NCI-H526 (cell line): ENCODE data around the gene SLC15A4.

Experiments
- DNase-seq, 2 experiments: peaks; one replicate each; lab custom pipeline; 2025; lab: John Stamatoyannopoulos, UW

The SLC15A4 gene

GRCh38 chr12:128794661-128795529 is 28.9 kb downstream of the SLC15A4 start:
- no peak for DNase-seq

GRCh38 chr12:128793701-128794100 is 30.1 kb downstream of the SLC15A4 start:
- no peak for DNase-seq

DNA sequence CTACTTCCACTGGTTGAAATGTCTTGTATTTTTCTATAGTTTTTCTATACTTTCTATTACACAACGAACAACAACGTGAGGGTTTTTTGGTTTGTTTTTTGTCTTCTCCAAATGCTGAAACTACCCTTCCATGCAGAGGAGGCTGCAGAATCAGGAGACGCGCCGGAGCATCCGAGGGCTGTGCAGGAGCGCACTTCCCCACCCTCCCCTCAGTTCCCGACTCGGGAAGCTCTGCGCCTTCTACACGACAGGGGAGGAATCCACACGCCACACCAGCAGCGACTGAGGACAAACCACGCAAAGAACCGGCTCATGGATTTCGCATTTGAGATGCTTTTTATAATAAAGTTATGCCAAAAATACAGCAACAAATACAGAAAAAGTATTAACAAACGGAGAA is 30.9 kb downstream of the SLC15A4 start:
- DNase-seq, result no peak

DNA sequence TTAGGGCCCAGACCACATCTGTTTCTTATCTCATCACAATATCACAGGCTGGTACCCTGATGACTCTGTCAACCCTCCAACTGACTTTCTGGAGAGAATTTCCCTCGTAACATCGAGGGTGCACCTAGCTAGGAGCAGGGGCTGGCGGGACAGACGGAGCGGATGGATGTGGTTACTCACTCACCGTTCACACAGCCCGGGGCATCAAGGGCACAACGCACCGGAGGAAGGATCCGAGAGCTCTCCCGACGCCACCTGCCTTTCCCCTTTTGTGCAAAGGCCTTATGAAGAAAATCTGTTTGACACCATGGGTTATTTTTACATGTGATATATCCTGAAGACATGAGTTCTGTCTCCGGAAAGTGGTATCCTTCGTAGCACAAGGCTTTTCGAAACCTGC is 31.4 kb downstream of the SLC15A4 start:
- DNase-seq, result no peak

- no peak for DNase-seq
Observed at GRCh38 chr12:128791395-128792322, 32.1 kb downstream of the SLC15A4 start.

DNA sequence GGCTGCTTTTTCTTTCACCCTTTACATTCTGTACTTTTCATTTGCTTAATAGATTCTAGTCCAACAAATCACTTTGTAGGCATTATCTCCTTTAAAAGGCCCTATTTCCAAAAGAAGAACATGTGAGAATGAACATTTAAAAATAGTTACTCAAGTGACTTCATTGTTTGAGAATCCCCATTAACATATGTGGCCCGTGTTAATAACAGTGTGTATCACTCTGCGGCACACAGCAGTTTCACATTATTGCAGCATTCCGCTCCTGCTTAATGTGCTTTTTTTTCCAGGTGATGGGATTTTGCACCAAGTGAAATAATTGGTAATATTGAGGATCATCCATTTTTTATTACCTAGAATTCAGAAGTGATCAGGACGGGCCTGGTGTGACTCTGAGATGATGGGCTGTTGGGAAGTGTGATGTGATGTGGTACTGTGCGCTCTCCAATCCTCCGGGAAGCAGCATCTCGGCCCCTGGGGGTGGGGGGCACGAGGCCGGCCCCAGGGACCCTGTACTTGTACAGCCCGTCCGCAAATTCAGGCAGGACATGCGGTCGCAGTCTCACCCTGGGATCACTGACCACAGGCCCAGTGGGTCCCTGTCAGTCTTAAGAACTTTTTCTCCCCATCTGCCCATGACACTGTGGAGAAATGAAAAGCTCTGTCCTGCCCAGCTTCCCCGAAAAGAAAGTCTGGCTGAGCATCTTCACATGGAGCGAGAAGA is 32.9 kb downstream of the SLC15A4 start:
- no peak for DNase-seq

GRCh38 chr12:128790221-128790620 is 33.5 kb downstream of the SLC15A4 start:
- DNase-seq, result no peak

- no peak for DNase-seq
Observed at GRCh38 chr12:128789356-128789929, 34.3 kb downstream of the SLC15A4 start.

- no peak for DNase-seq
Observed at GRCh38 chr12:128787827-128788226, 35.9 kb downstream of the SLC15A4 start.

GRCh38 chr12:128786741-128787391 is 36.9 kb downstream of the SLC15A4 start:
- no peak for DNase-seq

- DNase-seq, result no peak
Observed at GRCh38 chr12:128784030-128784760, 39.6 kb downstream of the SLC15A4 start.

- no peak for DNase-seq
Observed at GRCh38 chr12:128783129-128783574, 40.6 kb downstream of the SLC15A4 start.

- DNase-seq, result no peak
Observed at GRCh38 chr12:128779901-128780300, 43.9 kb downstream of the SLC15A4 start.

GRCh38 chr12:128772249-128772648 is 51.5 kb downstream of the SLC15A4 start:
- no peak for DNase-seq

DNA sequence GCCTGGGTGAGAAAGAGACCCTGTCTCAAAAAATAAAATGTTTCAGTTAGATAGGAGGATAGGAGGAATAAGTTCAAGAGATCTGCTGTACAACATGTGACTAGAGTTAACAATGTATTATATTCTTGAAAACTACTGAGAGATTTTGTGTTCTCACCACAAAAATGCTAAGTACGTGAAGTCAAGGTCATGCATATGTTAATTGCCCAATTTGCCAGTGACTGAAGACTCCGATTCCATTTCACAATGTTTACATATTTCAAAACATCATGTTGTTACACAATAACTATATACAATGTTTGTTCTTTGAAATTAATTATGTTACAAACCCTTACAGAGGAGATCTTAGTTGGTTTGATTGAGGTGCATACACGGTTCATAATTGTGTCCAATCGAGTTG is 52.1 kb downstream of the SLC15A4 start:
- DNase-seq, result no peak

- DNase-seq, result no peak
Observed at GRCh38 chr12:128767518-128767917, 56.2 kb downstream of the SLC15A4 start.

DNA sequence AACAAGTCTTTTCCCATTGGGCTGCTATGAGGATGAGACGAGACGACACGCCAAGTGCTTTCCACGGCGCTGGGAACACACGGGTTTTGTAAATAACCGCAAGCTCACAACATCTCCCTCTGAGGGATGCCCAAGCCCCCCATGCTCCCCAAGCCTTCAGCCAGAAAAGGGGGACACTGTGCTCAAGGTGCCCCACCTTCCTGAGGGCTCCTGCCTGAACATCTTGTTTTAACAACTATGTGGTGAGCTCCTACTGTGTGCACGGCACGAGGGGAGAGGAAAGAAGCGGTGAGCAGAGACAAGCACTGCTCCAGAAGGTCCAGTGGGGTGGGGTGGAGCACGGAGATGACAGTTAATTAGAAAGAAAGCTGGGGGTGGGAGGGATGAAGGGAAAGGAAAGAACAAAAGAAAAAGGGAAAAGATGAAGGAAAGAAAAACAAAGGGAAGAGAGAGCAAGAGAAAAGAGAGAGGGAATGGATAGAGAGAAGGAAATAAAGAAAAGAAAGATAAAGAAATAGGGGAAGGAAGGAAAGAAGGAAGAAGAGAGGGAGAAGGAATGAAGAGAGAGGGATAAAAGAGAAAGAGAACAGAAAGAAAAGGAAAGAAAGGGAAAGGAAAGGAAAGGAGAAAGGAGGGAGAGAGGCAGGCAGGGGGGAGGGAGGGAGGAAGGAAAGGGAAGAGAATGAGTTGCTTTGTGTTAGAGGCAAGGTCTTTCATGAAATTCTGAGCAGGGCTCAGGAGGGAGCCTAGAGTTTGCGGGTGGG is 56.8 kb downstream of the SLC15A4 start:
- no peak for DNase-seq

DNA sequence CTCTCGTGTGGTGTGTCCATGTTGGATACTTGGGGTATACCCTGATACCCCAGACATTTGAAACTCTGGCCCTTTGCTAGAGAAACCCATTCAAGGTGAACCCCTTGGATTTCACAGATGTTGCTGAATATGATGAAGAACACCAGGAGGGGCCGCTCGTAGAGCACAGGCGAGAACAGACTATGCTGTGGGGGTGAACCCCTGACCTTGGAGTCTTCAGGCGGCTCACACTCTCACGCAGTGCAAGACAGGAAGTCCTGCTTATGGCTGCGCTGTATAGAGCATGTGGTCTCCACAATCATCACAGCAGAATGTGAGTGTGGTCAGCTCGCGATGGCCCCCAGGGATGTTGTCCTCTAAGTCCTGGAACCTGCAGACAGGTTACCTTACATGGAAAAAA is 60.4 kb downstream of the SLC15A4 start:
- DNase-seq, result no peak

DNA sequence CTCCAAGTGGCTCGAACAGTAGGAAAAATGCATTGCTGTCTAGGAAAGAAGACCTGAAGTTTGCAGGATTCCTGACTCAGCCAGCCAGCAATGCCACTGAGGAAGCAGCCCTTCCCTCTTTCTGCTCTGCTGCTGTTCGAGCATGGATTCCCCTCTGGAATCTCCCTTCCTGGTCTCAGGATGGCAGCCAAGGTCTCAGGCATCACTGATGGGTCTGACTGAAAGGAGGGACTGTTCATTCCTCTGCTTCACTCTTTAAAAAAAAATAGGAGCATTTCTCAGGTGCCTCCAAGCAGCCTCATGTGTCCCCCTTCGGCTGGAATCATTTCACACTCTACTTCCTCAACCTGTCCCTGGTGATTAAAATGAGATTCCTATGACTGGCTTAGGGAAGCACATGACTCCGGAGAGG is 62.4 kb downstream of the SLC15A4 start:
- DNase-seq, result no peak

- DNase-seq, result no peak
Observed at GRCh38 chr12:128755566-128755965, 68.2 kb downstream of the SLC15A4 start.
